GM18519 (cell line): ENCODE measurements around the gene ARL6.
A peak's percentile ranks its signal among the peaks of the same experiment; 100 is the strongest.

Experiments
- ATAC-seq: cut with Tn5 transposase; IDR thresholded peaks from one replicate; pipeline ENCODE4 v1.9.1; 2021; ENCODE audit warnings: mild to moderate bottlenecking, moderate library complexity; ENCODE audit not compliant: unreplicated experiment, low FRiP score

Gene ARL6, protein sequence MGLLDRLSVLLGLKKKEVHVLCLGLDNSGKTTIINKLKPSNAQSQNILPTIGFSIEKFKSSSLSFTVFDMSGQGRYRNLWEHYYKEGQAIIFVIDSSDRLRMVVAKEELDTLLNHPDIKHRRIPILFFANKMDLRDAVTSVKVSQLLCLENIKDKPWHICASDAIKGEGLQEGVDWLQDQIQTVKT

DNA sequence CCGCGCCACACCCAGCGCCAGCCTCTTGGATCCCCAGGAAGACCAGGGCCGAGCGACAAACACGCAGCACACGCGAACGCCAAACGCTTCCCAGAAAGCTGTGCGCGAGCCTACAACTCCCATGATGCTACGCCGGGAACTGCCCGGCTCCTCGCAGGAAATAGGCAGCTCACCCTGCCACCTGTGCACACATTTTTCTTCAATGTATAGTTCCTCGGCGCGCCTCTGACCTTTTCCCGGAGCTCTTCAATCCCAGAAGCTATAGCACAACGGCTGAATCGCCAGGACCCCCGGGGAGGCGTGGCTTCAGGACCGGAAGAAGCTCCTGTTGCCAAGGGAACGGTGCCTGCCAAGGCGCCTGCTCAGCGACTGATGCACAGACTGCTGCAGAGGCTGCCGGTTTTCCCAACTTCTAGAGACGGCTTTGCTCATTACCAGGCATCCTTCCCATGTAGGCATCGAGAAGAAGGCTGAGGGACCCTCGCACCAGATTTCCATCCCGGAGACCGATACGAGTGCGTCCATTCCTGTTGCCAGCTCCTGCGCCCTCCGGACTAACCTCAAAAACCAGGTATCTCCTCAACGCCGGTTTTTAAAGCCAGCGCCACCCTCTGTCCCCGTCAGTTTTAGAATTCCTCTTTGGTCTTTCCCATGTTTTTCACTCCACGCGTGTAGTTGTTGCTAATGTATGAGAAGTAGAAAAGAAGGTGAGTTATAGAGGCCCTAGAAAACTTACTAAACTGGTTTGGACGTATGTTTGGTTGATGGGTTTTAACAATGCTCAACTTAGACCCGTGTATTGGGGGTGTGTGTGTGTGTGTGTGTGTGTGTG lies at the start of gene ARL6:
ARL6 (plus strand) TSS at position 352 of the 832 bp plus-strand sequence. CDS start 3,350 bp downstream, outside the sequence.
- ATAC-seq = peak; percentile 87

DNA sequence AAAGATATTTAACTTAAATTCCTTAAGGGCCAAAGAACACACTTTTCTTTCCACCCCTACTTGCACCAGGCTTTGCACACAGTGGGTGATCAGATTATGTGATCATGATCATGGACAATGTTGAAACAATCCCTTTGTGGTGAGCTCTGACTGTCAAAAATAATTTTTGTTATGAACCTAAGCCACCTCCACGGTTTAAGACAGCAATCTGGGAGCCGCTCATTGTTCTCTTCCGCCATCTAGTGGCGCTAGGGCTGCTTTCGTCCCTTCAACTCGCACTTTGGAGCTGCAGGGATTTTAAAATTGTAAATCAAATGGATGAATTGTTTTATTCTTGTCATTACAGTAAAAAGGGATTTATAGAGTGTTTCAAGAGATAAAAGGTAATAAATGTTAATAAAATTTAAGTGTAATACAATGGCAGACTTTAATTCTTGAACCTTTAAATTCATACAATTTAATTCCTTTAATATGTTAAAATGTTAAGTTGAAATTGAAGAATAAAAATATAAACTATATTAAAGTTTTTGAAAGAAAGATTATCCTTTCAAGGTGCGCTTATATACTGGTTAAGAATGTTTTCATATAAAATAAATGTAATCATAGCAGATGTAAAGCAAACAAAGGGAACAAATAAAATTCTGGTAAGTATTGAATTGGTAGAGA lies 45.3 kb upstream of the ARL6 start:
- ATAC-seq = peak; percentile 72

DNA sequence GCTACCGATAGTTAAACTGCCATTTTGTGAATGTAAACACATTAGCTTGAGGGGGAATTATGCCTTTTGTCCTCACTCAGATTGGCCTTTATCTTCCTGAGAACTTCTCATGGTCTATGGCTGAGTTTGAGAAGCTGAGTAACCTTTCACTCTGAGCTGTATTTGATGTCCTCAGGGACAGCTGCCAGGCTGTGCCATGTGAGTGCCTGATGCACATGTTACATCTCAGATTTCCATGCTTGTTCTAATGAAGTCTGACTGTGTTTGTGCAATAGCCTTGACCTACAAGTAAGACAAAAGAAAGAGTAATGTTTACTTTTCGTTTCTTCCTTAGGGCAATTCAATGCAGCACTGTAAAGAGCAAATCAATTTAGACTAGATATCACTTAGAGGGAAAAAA lies 44.1 kb upstream of the ARL6 start:
- no peak for ATAC-seq

DNA sequence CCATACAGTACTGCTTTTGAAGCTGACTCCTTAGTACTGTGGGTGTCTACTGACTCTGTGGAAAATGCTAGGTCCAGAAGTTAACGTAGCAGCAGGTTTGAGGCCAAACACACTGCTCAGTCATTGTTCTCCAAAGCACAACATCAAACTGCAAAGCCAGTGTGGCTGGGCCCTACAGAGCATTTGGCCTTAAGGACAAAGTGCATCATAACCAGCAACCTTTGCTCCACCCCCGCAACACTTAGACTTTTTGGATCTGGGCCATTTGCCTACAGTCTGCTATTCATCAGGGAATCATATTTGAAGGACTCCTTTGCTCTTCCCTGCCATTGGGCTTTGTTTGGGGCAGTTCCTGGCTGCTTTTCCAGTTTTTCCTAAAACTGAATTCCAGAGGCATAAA lies 43.1 kb upstream of the ARL6 start:
- no peak for ATAC-seq

DNA sequence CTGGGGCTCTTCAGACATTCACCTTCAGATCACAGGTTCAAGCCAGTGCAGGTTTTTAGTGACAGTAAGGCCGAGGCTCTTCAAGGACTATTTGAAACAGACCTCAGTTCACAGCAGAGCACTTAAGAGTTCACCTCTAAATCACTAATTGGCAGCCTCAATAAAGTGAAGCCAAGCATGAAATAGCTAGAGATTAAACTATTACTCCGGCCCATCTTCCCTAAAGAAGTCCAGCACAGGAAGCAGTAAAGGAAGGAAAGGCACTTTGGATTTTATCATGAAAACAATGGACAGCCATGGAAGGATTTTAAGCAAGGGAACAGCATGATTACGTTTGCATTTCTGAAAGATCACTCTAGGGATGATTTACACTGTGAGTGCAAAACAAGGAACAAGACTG lies 27.6 kb upstream of the ARL6 start:
- no peak for ATAC-seq

DNA sequence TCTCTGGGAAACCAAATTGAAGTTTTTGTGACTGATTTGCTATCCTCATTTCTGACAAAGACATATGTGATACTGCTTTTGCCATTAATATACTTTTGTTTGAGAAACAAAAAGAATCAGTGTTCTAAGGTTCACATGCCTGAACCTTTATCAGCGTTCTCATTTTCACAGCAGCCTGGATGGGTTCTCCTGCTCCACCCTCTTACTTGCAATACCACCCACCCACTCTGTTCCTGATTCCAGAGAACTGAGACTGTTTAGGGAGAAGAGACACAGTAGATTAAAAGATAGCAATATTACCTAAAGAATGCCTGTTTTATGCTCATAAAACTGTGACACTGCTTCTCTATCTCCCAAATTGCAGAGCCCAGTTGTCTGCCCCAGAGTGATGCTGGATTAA lies 25.8 kb upstream of the ARL6 start:
- ATAC-seq = no peak

DNA sequence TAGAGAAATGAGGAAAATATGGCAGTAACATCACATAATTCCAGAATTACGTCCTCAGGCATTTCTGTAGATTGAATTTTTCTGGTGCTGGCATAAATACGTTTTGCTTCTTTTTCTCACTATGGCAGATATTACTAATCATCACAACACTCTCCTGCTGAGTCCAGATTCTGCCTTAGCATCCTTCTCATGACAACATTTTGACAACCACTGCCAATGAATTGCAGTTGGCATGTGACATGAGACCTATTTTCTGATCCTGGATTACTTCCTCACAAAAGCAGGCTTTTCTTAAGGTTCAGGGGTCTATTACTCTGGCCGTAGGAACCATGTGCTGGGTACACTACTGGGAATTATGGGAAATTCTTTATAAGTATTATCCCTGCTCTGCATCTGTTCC lies 22.5 kb upstream of the ARL6 start:
- no peak for ATAC-seq

DNA sequence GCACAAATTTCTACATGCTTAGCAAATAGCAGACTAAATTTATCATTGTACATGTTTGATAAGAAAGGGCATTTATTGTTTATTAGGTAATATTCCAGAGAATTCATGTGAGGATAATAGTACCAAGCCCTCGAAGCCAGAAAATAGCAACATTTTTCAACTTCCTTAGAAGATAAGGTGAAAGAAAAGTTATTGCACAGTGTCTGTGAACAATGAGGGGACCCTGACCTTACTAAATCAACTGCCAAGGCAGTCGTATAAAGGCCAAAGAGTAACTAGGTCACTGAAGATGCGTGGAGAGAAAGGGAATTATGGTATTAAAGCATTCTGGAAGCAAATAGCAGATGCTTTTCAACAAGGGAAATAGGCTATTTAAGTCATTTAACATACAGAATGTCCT lies 20.3 kb upstream of the ARL6 start:
- no peak for ATAC-seq

DNA sequence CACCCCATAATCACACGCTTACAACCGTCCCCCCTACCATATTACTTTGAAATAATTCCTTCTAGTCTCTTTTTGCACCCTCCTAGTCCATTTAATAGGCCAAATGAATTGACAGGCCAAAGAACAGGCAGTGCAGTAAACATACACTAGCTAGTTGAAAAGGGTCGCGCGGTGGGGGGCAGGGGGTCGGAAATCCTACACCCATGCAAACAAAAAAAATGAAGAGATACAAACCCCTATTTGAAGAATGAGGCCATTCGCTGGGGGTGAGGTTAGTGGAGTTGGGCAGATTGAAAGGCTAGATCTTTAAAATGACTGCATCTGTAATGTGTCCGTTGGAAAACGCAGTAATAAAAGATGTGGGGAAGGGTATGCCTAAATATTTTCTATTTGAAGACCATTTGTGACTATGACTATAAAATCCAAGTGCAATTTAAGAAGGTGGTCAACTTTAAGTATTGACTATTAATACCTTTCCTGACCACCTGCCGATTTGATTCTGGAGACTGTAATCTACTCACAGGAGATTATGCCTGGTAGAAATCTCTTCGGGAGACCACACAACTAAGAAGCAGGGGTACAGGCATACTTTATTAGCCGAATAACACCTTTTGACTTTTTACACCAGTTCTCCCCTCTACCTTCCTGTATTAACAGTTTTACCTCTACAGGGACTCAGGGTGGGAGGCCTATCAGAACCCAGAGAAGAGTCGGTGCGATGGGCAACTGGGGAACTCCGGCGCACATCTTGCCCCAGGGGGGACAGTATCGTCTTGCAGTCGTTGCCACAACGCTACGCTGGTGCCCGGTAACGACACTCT lies 762 bp upstream of the ARL6 start:
- peak; percentile 2 for ATAC-seq

DNA sequence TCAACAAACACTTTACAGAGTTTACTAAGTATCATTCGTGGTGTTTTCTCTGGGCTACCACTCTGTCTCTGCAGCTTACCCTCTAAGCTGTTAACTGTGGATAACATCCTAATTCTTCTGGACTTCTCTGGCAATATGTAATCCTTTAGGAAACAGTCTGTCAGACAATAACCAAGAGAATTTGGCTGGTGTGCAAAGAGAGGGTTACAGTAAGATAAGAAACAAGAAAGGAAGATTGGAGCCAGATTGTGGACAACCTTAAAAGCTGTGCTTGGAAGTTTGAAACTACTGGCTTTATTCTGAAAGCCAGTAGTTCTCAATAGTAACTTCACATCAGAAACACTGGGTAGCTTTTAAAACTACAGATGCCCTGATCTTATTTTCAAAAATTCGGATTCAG lies 778 bp downstream of the ARL6 start:
- ATAC-seq = no peak

DNA sequence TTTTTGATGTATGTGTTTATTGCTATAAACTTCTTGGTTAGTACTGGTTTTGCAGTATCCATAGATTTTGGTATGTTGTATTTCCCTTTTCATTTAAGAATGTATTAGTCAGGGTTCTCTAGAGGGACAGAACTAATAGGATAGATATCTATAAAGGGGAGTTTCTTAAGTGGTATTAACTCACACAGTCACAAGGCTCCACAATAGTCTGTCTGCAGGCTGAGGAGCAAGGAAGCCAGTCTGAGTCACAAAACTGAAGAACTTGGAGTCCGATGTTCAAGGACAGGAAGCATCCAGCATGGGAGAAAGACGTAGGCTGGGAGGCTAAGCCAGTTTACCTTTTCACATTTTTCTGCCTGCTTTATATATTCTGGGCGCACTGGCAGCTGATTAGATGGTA lies 8.4 kb downstream of the ARL6 start:
- ATAC-seq = no peak

DNA sequence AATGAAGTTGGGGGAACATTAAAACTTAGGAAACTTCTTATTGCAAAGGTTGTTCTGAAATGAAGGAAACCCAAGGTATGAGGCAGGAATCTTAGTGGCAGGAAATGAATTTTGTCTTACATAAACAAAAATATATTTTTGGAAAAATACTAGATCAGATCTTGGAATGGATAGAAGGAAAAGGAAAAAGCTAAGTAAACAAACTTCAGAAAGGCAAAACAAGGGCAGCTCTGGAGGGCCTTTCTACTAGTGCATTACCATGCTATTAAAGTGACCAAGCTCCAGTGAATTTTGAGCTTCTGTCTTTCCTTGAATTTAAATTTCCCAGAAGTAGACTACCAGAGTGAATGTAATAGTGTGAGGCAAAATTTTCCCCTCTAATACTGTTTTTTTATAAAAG lies 13.6 kb downstream of the ARL6 start:
- ATAC-seq = no peak

DNA sequence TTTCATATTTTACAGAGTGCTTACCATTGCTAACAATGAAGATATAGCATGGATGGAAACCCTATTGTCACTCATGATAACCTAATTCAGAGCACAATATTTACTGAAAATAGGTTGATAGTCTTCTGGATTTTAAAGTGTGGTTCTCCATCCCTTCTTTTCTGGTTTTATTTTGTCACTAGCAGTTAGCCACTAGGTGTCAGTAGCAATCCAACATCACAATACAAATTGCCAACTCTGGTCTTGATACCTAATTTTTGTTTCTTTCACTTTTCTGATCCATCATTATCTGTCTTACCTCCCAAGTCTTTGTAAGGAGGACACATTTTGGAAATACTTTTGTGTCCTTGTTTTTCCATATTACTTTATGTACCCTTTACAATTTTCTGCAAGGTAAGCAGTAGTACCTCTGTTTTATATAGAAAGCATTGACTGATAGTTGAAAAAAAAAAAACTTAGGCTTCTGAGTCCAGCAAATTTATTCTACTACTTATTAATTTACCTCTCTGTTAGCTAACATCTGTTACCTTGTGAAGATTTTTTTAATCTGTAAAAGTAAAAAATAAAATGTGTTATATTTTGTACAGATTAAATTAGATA lies 29.0 kb downstream of the ARL6 start:
- ATAC-seq = peak; percentile 80

DNA sequence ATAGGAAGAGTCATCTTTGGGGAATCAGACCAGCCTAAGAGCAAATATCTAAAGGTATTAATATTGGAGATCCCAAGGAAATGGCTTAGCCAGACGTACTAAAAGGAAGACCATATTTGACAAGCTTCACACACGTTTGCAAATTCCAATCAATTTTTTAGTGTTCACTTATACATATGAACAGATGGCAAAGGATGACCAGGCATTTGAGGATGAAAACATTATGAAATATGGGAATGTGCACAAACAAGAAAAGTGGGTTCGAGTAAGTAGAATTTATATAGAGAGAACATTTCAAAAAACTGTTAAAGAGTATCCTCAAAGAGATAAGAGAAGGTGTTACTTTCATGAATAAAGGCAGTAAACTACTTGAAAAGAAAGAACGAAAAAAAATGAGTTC lies 31.4 kb downstream of the ARL6 start:
- ATAC-seq = no peak

DNA sequence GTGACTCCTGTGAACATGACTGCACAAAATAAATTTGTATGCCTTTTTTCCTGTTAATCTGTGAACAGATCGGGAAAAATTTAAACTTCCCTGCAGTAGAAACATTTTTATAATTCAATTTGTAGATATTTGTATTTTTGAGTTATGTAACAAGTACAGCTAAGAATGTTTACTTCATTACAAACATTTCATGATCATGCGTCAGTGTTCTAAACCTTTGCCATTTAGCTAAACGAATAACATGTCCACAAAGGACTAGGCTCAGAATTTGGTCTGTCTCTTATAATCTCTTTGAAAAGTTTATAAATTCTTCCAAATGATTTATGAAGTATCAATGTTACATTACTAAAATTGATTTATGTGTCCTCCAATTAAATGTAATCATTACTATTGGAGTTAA lies 39.9 kb downstream of the ARL6 start:
- ATAC-seq = no peak

DNA sequence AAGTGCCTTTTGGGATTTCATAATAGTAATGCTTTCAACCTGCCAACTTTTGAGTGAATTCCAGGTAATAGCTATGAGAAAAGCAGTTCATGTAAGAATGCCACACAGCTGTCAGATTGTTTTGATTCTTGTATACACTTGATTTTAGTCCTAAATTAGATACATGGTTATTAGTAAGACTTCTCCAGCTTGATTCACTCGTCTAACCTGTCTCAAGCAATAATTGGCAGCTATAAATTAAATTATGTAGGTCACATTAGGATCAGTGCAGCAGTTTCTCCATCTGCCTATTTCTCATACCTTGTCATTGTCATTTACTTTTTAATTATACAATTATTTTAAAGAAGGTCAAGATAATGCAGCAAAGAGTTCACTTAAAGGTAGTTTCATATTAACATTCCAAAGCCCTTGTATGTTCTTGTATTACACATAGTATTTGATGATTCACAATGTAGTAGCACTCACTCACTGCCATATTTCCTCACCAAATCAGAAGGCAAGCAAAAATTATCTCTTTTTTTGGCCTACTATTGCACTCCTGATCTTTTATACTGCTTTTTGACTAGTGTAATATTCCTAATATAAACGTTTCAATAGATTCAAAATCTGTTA lies 46.3 kb downstream of the ARL6 start:
- ATAC-seq = no peak

DNA sequence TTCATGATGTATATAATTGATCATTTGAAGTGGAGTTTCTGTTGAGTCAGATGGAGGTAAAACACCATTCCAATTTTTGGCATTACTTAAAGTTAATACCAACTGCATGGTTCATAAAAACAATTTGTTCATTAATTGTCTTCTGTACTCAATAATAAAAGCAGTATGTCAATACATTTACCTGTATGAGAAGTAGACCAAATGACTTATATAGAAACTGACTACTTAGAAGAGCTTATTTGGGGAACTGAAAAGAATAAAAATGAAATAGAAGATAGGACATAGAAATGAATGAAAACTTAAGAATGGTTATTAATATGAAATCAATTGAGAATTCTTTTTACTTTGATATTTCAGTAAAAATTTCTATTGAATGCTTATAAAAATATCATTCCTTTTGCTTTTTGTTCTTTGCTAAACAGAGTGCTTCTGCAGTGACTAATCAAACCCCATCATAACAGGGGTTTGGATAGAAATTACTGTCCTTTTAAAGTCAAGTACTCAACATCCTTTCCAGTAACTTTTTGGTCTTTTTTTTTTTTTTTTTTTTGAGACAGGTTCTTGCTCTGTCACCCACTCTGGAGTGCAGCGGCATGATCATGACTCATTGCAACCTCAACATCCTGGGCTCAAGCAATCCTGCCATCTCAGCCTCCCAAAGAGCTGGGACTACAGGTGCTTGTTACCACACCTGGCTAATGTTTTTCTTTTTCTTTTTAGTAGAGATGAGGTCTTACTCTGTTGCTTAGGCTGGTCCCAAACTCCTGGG lies 50.8 kb downstream of the ARL6 start:
- ATAC-seq = peak; percentile 43

DNA sequence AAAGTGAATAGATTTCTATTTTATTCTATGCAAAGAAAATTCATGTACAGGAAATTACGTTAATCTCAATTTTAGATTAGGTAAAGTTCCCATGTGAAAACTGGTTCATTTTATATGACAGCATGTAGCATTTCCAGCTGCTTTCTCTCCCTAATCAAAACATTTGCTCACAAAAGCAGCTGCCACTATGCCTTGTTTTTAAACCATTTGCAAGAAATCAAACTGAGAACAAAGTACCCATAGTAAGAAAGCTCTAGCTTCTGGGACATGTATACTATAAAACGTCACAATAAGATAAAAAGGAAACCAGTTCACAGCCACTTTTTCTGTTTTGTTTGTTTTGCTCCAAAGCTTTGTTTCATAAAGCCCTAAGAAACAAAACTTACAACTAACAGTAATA lies 52.3 kb downstream of the ARL6 start:
- no peak for ATAC-seq

DNA sequence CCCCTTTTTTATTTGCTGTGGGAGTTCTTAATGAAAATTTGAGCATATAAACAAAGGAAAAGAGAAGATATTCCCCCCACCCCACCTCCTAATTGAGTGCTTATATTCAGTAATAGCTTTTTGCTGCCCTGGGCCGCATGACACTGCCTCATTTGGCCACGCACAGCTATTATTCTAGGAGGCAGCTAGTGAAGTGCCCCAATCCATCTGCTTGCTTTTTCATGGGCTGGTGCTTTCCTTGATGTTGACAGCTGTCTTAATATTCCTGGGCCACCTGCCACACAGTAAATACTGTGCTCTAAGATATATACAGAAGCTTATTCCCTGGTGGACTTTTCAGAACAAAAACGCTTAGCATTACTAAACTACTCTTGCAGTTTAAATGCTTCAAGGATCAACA lies 53.4 kb downstream of the ARL6 start:
- ATAC-seq = no peak
